ENCODE measurements around the gene SERPINA4. TPM values are rescaled to one million over a fixed set of nuclear protein-coding genes. Genes with fewer than 3 reads are reported as not detected.

SERPINA4 gene
- total and polyA plus RNA-seq, 2 experiments from 2014 or later, result not detected

DNA sequence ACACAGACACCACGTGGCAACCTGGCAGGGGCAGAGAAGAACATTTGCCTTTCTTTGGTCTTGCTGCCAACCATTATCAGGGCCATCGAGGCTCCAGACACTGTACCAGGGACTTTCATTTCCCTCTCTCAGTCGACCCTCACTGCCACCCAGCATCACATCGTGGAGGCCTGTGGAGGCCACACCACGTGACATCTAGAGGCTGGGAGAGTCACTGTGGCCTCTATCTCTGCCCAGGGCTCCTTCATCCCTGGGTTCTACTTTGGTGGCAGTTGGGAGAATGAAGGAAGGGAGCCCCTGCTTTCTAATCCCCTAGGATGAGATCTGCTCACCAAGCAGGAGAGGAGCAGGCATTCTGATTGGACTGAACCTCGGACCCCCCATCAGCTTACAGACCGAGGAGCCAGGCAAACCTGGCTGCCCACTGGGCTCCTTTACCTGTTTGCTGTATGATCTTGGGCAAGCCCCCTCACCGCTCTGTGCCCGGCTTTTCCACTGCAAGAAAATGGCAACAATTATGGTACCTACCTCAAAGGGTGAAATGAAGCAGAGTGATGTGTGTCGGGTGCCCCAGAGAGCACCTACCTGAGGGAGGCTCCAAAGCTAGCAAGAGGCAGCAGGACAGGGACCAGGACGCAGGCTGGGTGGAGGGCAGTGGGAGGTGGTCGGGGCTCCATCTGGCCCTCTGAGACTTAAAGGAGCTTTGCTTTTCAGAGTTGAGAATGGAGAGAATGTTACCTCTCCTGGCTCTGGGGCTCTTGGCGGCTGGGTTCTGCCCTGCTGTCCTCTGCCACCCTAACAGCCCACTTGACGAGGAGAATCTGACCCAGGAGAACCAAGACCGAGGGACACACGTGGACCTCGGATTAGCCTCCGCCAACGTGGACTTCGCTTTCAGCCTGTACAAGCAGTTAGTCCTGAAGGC lies 52.7 kb downstream of the SERPINA4 start:
- no peaks in the 10 kb centered on the region for H3K27me3 ChIP-seq
- DNase-seq (ENCODE audit: low read depth in 1 of 2, low spot score in 1 of 2), result no peak
- H3K36me3 ChIP-seq, result no peaks in the 10 kb centered on the region
- TF ChIP-seq, protein P1, sequence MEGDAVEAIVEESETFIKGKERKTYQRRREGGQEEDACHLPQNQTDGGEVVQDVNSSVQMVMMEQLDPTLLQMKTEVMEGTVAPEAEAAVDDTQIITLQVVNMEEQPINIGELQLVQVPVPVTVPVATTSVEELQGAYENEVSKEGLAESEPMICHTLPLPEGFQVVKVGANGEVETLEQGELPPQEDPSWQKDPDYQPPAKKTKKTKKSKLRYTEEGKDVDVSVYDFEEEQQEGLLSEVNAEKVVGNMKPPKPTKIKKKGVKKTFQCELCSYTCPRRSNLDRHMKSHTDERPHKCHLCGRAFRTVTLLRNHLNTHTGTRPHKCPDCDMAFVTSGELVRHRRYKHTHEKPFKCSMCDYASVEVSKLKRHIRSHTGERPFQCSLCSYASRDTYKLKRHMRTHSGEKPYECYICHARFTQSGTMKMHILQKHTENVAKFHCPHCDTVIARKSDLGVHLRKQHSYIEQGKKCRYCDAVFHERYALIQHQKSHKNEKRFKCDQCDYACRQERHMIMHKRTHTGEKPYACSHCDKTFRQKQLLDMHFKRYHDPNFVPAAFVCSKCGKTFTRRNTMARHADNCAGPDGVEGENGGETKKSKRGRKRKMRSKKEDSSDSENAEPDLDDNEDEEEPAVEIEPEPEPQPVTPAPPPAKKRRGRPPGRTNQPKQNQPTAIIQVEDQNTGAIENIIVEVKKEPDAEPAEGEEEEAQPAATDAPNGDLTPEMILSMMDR (IDR thresholded peaks at IDR 0.05; ENCODE audit: low read depth, low read length), result no peak
- H3K4me3 ChIP-seq, result no peak overlapping the region
- no peak overlapping the region for H3K27ac ChIP-seq
- H3K9me3 ChIP-seq (ENCODE audit: low read depth), result no peaks in the 10 kb centered on the region
- no peaks in the 10 kb centered on the region for H3K4me1 ChIP-seq (ENCODE audit: low read depth)

DNA sequence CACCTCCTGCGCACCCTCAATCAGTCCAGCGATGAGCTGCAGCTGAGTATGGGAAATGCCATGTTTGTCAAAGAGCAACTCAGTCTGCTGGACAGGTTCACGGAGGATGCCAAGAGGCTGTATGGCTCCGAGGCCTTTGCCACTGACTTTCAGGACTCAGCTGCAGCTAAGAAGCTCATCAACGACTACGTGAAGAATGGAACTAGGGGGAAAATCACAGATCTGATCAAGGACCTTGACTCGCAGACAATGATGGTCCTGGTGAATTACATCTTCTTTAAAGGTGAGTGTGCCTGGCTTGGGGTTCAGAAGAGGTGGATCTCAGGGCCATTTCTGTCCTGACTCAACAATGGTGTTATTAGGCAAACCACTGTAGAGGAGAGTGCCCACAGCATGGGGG lies 53.6 kb downstream of the SERPINA4 start:
- Histone ChIP-seq H3K4me1 (ENCODE audit: low read depth) (no peaks in the 10 kb centered on the region), H3K27ac (no peak overlapping the region), H3K4me3 (no peak overlapping the region), H3K9me3 (ENCODE audit: low read depth) (no peaks in the 10 kb centered on the region), H3K27me3 (no peaks in the 10 kb centered on the region), H3K36me3 (no peaks in the 10 kb centered on the region)
- DNase-seq (ENCODE audit: low read depth in 1 of 2, low spot score in 1 of 2), result no peak
- TF ChIP-seq, protein P1 (IDR thresholded peaks at IDR 0.05; ENCODE audit: low read depth, low read length), result no peak

DNA sequence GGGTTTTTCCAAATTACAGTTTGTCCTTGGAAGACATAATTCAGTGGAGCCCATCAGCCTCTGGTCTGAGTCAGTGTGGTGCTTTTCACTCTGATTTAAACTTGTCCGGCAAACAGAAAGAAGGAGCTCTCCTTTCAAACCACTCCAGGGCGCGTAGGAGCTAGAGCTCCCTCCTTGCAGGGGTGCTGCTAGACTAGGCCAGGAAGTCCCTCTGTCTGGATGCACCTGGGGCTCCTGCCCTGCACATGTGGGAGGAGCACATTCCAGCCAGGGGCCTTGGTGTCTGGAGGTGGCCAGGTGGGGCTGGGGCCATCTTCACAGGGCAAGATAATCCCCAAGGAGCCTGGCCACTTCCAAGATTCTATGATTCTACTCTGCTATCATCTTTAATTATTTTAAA lies 54.0 kb downstream of the SERPINA4 start:
- TF ChIP-seq, protein P1 (IDR thresholded peaks at IDR 0.05; ENCODE audit: low read depth, low read length), result no peak
- Histone ChIP-seq H3K4me1 (ENCODE audit: low read depth) (no peaks in the 10 kb centered on the region), H3K4me3 (no peak overlapping the region), H3K27ac (no peak overlapping the region), H3K36me3 (no peaks in the 10 kb centered on the region), H3K9me3 (ENCODE audit: low read depth) (no peaks in the 10 kb centered on the region), H3K27me3 (no peaks in the 10 kb centered on the region)
- DNase-seq (ENCODE audit: low read depth in 1 of 2, low spot score in 1 of 2), result no peak

DNA sequence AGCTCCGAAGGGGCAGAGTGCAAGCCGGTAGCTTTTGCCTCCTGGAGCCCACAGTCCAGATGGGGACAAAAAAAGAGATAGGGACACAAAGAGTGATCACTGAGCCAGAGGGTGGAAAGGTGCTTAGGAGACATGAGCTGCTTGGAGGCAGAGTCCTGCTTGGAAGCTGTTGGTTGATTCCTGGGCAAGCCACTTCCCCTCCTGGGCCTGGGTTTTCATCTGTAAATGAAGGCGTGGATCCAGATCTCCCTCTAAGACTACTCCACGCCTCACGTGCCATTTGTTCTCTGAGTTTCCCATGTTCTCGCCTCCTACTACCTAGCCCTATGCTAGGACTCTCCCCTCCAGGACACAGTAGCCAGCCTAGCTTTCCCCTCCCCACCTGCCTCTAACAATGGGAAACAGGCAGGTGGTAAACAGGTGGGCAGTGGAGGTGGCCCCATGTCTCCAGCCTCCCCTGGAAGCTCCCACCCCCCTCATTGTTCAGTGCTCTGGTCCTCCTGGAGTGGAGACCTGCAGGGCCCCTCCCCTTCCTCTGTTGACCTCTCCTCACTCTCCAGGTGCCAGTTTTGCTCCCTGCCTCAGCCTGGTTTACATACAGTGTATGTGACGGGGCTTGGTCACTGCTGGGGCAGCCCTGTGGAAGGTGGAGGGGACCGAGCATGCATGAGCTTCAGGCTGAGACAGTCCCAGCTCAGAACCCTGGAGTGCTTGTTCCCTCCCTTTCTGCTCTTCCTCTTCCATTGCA lies 54.8 kb downstream of the SERPINA4 start:
- Histone ChIP-seq H3K4me3 (no peak overlapping the region), H3K9me3 (ENCODE audit: low read depth) (no peaks in the 10 kb centered on the region), H3K36me3 (no peaks in the 10 kb centered on the region), H3K4me1 (ENCODE audit: low read depth) (no peaks in the 10 kb centered on the region), H3K27me3 (no peaks in the 10 kb centered on the region), H3K27ac (no peak overlapping the region)
- DNase-seq (ENCODE audit: low read depth in 1 of 2, low spot score in 1 of 2), result no peak
- TF ChIP-seq, protein P1 (IDR thresholded peaks at IDR 0.05; ENCODE audit: low read depth, low read length), result no peak

DNA sequence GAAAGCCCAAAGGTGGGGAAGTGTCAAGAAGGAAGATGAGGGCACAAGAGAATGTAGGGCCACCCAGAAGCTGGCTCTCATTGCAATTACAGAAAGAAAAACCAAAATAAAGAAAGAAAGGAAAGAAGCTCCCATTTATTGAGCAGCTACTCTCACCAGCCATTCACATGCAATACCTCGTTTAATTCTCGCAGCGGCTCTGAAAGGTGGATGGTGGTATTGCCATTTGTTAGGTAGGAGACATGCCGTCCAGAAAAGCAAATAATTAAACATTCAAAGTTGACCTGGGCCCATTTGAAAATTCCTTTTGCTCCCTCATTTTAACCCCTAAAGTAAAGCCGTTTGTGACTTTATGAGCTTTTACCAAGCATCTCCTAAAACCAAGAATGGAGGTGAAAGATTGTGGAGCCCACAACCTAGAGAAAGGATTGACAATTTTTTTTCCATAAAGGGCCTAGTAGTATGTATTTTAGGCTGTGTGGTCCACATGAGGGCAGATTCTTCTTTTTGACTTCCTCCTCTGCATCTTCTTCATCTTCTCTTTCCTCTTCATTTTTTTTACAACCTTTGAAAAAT lies 56.2 kb downstream of the SERPINA4 start:
- DNase-seq (ENCODE audit: low read depth in 1 of 2, low spot score in 1 of 2), result no peak
- Histone ChIP-seq H3K9me3 (ENCODE audit: low read depth) (no peaks in the 10 kb centered on the region), H3K36me3 (no peaks in the 10 kb centered on the region), H3K27me3 (no peaks in the 10 kb centered on the region), H3K4me3 (no peak overlapping the region), H3K4me1 (ENCODE audit: low read depth) (no peaks in the 10 kb centered on the region), H3K27ac (no peak overlapping the region)
- TF ChIP-seq, protein P1 (IDR thresholded peaks at IDR 0.05; ENCODE audit: low read depth, low read length), result no peak
